ENCODE results near the gene KLK13.

KLK13 gene

GRCh38 chr19:51090471-51090870 lies 25.6 kb upstream of the KLK13 start:
- ATAC-seq: no peak
- TF ChIP-seq ZC3H10 (CRISPR knock-in tag; IDR thresholded peaks at IDR 0.05): no peak
- no peak for TF ChIP-seq TOX (CRISPR knock-in tag; IDR thresholded peaks at IDR 0.05; ENCODE audit: borderline replicate concordance)
- no peak for TF ChIP-seq ISL1 (CRISPR knock-in tag; IDR thresholded peaks at IDR 0.05)

GRCh38 chr19:51089786-51090185 lies 24.9 kb upstream of the KLK13 start:
- no peak for TF ChIP-seq ISL1 (CRISPR knock-in tag; IDR thresholded peaks at IDR 0.05)
- no peak for TF ChIP-seq GLIS3 (CRISPR knock-in tag; IDR thresholded peaks at IDR 0.05)
- no peak for TF ChIP-seq TCF4 (CRISPR knock-in tag; IDR thresholded peaks at IDR 0.05; ENCODE audit: borderline replicate concordance)
- TF ChIP-seq ZNF70 (CRISPR knock-in tag; IDR thresholded peaks at IDR 0.05): no peak
- TF ChIP-seq ESRRG (CRISPR knock-in tag; IDR thresholded peaks at IDR 0.05): no peak
- ATAC-seq: no peak

GRCh38 chr19:51086153-51086850 lies 21.4 kb upstream of the KLK13 start:
- peak; percentile 87 for TF ChIP-seq ZFP3 (CRISPR knock-in tag; IDR thresholded peaks at IDR 0.05)
- no peak for TF ChIP-seq POU6F1 (CRISPR knock-in tag; IDR thresholded peaks at IDR 0.05; ENCODE audit: borderline replicate concordance, low read depth)

GRCh38 chr19:51084505-51084904 lies 19.6 kb upstream of the KLK13 start:
- ATAC-seq: no peak
- TF ChIP-seq ZNF565 (CRISPR knock-in tag; conservative IDR thresholded peaks at IDR 0.05; ENCODE audit: low read depth) (no peak), BACH2 (CRISPR knock-in tag; IDR thresholded peaks at IDR 0.05; ENCODE audit: borderline replicate concordance) (no peak), ZC3H10 (CRISPR knock-in tag; IDR thresholded peaks at IDR 0.05) (no peak), ARNTL (CRISPR knock-in tag; IDR thresholded peaks at IDR 0.05; ENCODE audit: borderline replicate concordance, low read depth) (no peak), POU6F1 (CRISPR knock-in tag; IDR thresholded peaks at IDR 0.05; ENCODE audit: borderline replicate concordance, low read depth) (no peak), SNAI2 (CRISPR knock-in tag; IDR thresholded peaks at IDR 0.05) (no peak), OSR1 (CRISPR knock-in tag; IDR thresholded peaks at IDR 0.05) (no peak), CSRNP3 (CRISPR knock-in tag; IDR thresholded peaks at IDR 0.05) (no peak), PATZ1 (CRISPR knock-in tag; IDR thresholded peaks at IDR 0.05; ENCODE audit: borderline replicate concordance) (no peak), CREB5 (CRISPR knock-in tag; IDR thresholded peaks at IDR 0.05; ENCODE audit: low read depth) (no peak), PPARA (CRISPR knock-in tag; IDR thresholded peaks at IDR 0.05; ENCODE audit: borderline replicate concordance) (no peak), TOX (CRISPR knock-in tag; IDR thresholded peaks at IDR 0.05; ENCODE audit: borderline replicate concordance) (no peak), ZNF8 (CRISPR knock-in tag; IDR thresholded peaks at IDR 0.05) (no peak), ZNF70 (CRISPR knock-in tag; IDR thresholded peaks at IDR 0.05) (no peak)

More at GRCh38 chr19:51086153-51086850, 21.4 kb upstream of the KLK13 start:
- ATAC-seq: no peak

Data from SK-N-SH treated with all-trans-retinoic acid at 6 μM for 48 hours (cell line).